ENCODE measurements around the gene SCAMP3. TPM values are rescaled to one million over a fixed set of nuclear protein-coding genes. Genes with fewer than 3 reads are reported as not detected.

Gene SCAMP3
- total RNA-seq, 1 donor from 2014 or later = 65.8 TPM

DNA sequence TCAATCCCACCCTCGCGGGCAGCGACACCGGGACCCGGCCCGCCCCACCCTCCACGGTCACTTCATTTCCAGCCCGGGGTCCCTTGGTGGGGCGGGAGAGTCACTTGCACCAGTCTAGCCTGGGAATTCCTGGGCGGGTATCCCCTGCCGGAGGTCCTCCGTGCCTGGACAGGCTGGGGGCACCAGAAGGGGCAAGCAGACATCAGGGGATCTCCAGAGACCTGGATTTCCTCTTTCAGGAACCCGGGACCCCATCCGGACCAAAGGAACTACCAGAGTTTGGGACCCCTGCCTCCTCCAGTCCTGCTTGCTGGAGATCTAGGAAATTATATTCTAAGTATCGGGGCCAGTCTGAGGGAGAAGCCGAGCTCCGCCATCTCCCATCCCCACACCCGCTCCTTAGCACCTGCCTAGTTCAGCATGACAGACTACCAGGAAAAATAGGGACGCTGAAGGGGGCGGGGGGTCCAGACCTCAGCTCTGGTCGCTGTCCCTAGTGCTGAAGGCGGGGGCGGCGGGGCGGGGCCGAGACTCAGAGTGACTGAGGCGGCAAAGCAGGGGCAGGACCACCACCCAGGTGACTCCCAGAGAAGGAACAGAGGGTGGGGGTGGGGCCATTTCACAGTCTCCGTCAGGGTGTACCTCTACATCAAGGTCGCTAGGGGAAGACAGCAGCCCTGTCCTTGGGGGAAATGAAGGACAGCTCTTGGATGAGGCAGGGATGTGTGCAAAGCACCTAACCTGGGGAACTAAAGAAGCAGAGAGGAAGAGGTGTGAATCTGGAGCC, 15.9 kb upstream of the SCAMP3 start:
- DNase-seq = peak; percentile 66
- TF ChIP-seq CTCF (IDR thresholded peaks at IDR 0.05; ENCODE audit: partially characterized antibody, unreplicated experiment) = no peak
- H3K9me3 Mint-ChIP-seq (ENCODE audit: unreplicated experiment) = peaks cover 9% of the 10 kb centered on the region
- H3K27me3 Mint-ChIP-seq (ENCODE audit: unreplicated experiment) = peaks cover 3% of the 10 kb centered on the region
- no peaks in the 10 kb centered on the region for H3K36me3 Mint-ChIP-seq (ENCODE audit: unreplicated experiment)
- H3K27ac Mint-ChIP-seq (ENCODE audit: unreplicated experiment) = peak overlapping the region; percentile 48
- peaks cover 13% of the 10 kb centered on the region for H3K4me1 Mint-ChIP-seq (ENCODE audit: low read depth, unreplicated experiment)
- H3K4me3 Mint-ChIP-seq (ENCODE audit: unreplicated experiment) = peak overlapping the region; percentile 81

DNA sequence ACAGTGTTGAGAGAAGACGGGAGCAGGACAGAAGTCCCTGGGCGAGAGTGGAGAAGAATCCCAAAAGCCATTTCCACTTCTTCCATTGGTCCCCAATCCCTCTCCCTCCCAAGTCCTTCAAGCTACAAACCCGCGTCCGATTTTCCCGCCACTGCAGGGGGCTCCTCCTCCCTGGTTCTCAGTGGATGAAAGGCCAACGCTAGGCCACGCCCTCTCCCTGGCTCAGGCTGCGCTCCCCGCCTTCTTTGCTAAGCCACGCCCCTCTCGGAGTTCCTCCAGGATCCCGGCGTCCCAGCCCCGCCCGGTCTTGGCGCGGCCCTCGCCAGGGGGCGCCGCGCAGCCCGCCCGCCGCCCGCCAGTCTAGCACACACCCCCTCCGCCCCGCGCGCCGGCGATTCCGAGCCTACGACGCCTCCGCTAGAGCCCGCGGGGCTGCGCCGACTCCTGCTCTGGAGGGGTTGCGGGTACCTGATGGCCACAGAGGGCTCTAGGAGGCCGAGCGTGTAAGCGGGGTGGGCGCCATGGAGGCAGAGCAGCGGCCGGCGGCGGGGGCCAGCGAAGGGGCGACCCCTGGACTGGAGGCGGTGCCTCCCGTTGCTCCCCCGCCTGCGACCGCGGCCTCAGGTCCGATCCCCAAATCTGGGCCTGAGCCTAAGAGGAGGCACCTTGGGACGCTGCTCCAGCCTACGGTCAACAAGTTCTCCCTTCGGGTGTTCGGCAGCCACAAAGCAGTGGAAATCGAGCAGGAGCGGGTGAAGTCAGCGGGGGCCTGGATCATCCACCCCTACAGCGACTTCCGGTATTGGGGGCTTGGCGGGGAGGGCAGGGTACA, 15.1 kb upstream of the SCAMP3 start, which contains the start of gene HCN3:
TSS of gene HCN3 (plus strand) at position 394 of the 832 bp plus-strand sequence. CDS start at position 522, 128 bp downstream.
- peaks cover 14% of the 10 kb centered on the region for H3K9me3 Mint-ChIP-seq (ENCODE audit: unreplicated experiment)

GRCh38 chr1:155273343-155274245, 11.4 kb upstream of the SCAMP3 start, which contains the start of gene CLK2:
Gene CLK2, minus strand, starts transcription at chr1:155273504. Its CDS starts 2,527 bp downstream, at chr1:155270977.
- peak; percentile 98 for DNase-seq
- no peaks in the 10 kb centered on the region for H3K36me3 Mint-ChIP-seq (ENCODE audit: unreplicated experiment)
- H3K4me1 Mint-ChIP-seq (ENCODE audit: low read depth, unreplicated experiment) = peaks cover 13% of the 10 kb centered on the region
- peaks cover 15% of the 10 kb centered on the region for H3K9me3 Mint-ChIP-seq (ENCODE audit: unreplicated experiment)
- H3K27ac Mint-ChIP-seq (ENCODE audit: unreplicated experiment) = peak within 1 kb of the TSS; percentile 93
- TF ChIP-seq CTCF (IDR thresholded peaks at IDR 0.05; ENCODE audit: partially characterized antibody, unreplicated experiment) = no peak
- H3K27me3 Mint-ChIP-seq (ENCODE audit: unreplicated experiment) = peaks cover 11% of the 10 kb centered on the region
- peak within 1 kb of the TSS; percentile 100 for H3K4me3 Mint-ChIP-seq (ENCODE audit: unreplicated experiment)

More for the DNA sequence above, 15.1 kb upstream of the SCAMP3 start, which contains the start of gene HCN3:
- Mint-ChIP-seq H3K27ac (ENCODE audit: unreplicated experiment) (peak within 1 kb of the TSS; percentile 48), H3K4me1 (ENCODE audit: low read depth, unreplicated experiment) (peaks cover 19% of the 10 kb centered on the region), H3K4me3 (ENCODE audit: unreplicated experiment) (peak within 1 kb of the TSS; percentile 81), H3K36me3 (ENCODE audit: unreplicated experiment) (no peaks in the 10 kb centered on the region), H3K27me3 (ENCODE audit: unreplicated experiment) (peaks cover 8% of the 10 kb centered on the region)
- TF ChIP-seq CTCF (IDR thresholded peaks at IDR 0.05; ENCODE audit: partially characterized antibody, unreplicated experiment) = peak; percentile 73
- DNase-seq = peak; percentile 100

- Mint-ChIP-seq H3K4me1 (ENCODE audit: low read depth, unreplicated experiment) (peaks cover 11% of the 10 kb centered on the region), H3K27ac (ENCODE audit: unreplicated experiment) (peak overlapping the region; percentile 93), H3K27me3 (ENCODE audit: unreplicated experiment) (peaks cover 8% of the 10 kb centered on the region), H3K4me3 (ENCODE audit: unreplicated experiment) (peak overlapping the region; percentile 100), H3K36me3 (ENCODE audit: unreplicated experiment) (no peaks in the 10 kb centered on the region), H3K9me3 (ENCODE audit: unreplicated experiment) (peaks cover 15% of the 10 kb centered on the region)
- no peak for TF ChIP-seq CTCF (IDR thresholded peaks at IDR 0.05; ENCODE audit: partially characterized antibody, unreplicated experiment)
- no peak for DNase-seq
Observed at GRCh38 chr1:155272466-155273342, 10.5 kb upstream of the SCAMP3 start.
